Loucy (cell line): ENCODE data around the gene CDH13.

Experiments
- EZH2phosphoT487 ChIP-seq: fragments of 200-600 bp; IDR thresholded peaks from 2 replicates; pipeline ENCODE4 v1.6.1; 2018; ENCODE audit warnings: antibody characterized with exemption, mild to moderate bottlenecking, moderate library complexity, borderline replicate concordance
- TF ChIP-seq, protein P1 (sequence below): fragments of 200-600 bp; sonication (generic); conservative IDR thresholded peaks from 2 replicates; pipeline ENCODE4 v1.5.1; 2014; ENCODE audit warnings: mild to moderate bottlenecking, antibody characterized with exemption, low read length

- TF ChIP-seq, protein P1, sequence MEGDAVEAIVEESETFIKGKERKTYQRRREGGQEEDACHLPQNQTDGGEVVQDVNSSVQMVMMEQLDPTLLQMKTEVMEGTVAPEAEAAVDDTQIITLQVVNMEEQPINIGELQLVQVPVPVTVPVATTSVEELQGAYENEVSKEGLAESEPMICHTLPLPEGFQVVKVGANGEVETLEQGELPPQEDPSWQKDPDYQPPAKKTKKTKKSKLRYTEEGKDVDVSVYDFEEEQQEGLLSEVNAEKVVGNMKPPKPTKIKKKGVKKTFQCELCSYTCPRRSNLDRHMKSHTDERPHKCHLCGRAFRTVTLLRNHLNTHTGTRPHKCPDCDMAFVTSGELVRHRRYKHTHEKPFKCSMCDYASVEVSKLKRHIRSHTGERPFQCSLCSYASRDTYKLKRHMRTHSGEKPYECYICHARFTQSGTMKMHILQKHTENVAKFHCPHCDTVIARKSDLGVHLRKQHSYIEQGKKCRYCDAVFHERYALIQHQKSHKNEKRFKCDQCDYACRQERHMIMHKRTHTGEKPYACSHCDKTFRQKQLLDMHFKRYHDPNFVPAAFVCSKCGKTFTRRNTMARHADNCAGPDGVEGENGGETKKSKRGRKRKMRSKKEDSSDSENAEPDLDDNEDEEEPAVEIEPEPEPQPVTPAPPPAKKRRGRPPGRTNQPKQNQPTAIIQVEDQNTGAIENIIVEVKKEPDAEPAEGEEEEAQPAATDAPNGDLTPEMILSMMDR = no peak
- no peak for TF ChIP-seq EZH2phosphoT487
These were observed 823.1 kb downstream of the CDH13 start for GRCh38 chr16:83449861-83450260.
